Neuronal stem cell (in vitro differentiated cells): Measurements from ENCODE around the gene DLGAP4.

Experiments used
- DNase-seq: peaks from one replicate; pipeline ENCODE4 v3.0.0-alpha.2; 2013; ENCODE audit warnings: low spot score
- H2AFZ ChIP-seq: one replicate; pipeline ENCODE4 v1.6.1; 2013; ENCODE audit warnings: mild to moderate bottlenecking, low read length, inconsistent platforms
- H2AK5ac ChIP-seq: 2 replicates; pipeline ENCODE4 v1.6.1; 2013; ENCODE audit warnings: low read depth, mild to moderate bottlenecking, inconsistent platforms, low read length, moderate library complexity, mixed read lengths
- H2BK120ac ChIP-seq: 2 replicates; pipeline ENCODE4 v1.6.1; 2013; ENCODE audit warnings: low read depth, mild to moderate bottlenecking, inconsistent platforms, low read length, moderate library complexity, mixed read lengths
- H2BK12ac ChIP-seq: one replicate; pipeline ENCODE4 v1.6.1; 2013; ENCODE audit warnings: low read length, inconsistent platforms
- H2BK15ac ChIP-seq: 2 replicates; pipeline ENCODE4 v1.6.1; 2013; ENCODE audit warnings: mild to moderate bottlenecking, low read length, inconsistent platforms, mixed read lengths
- H2BK5ac ChIP-seq: one replicate; pipeline ENCODE4 v1.6.1; 2013; ENCODE audit warnings: inconsistent platforms, mild to moderate bottlenecking, low read length, moderate library complexity
- H3K14ac ChIP-seq: one replicate; pipeline ENCODE4 v1.6.1; 2013; ENCODE audit warnings: low read length, inconsistent platforms
- H3K18ac ChIP-seq: 2 replicates; pipeline ENCODE4 v1.6.1; 2013; ENCODE audit warnings: low read length, inconsistent platforms
- H3K23ac ChIP-seq: 2 replicates; pipeline ENCODE4 v1.6.1; 2013; ENCODE audit warnings: low read depth, mild to moderate bottlenecking, mixed read lengths, low read length, inconsistent platforms; ENCODE audit not compliant: poor library complexity
- H3K27ac ChIP-seq: replicated peaks from 3 replicates; pipeline ENCODE4 v1.5.1; 2013; ENCODE audit warnings: low read length, inconsistent platforms
- H3K27me3 ChIP-seq, 3 experiments: 2 replicates each; pipeline ENCODE4 v1.6.1; 2013; ENCODE audit warnings: low read length in 3 of 3, mild to moderate bottlenecking in 2 of 3, inconsistent platforms in 1 of 3, low read depth in 1 of 3, mixed read lengths in 1 of 3, moderate library complexity in 1 of 3; ENCODE audit not compliant: control insufficient read depth in 3 of 3, insufficient read depth in 3 of 3
- H3K36me3 ChIP-seq, 2 donors: replicated peaks in 1 of 2; 2 replicates each; pipeline ENCODE4 v1.6.1; 2013; ENCODE audit warnings: low read length in 2 of 2; ENCODE audit not compliant: control insufficient read depth in 2 of 2, insufficient read depth in 2 of 2
- H3K4ac ChIP-seq: 2 replicates; pipeline ENCODE4 v1.6.1; 2013; ENCODE audit warnings: inconsistent platforms, mild to moderate bottlenecking, low read length, moderate library complexity
- H3K4me1 ChIP-seq, 2 donors: 1 replicate in 1 of 2; 2 replicates in 1 of 2; pipeline ENCODE4 v1.6.1; 2013; ENCODE audit warnings: low read length in 2 of 2, low read depth in 1 of 2; ENCODE audit not compliant: control insufficient read depth in 2 of 2, insufficient read depth in 1 of 2
- H3K4me2 ChIP-seq: one replicate; pipeline ENCODE4 v1.6.1; 2013; ENCODE audit warnings: mild to moderate bottlenecking, low read length, inconsistent platforms; ENCODE audit not compliant: insufficient read depth, poor library complexity, severe bottlenecking
- H3K4me3 ChIP-seq, 2 donors: 2 replicates each; pipeline ENCODE4 v1.5.1; 2013; ENCODE audit warnings: low read length in 2 of 2, mild to moderate bottlenecking in 2 of 2, inconsistent platforms in 1 of 2, moderate library complexity in 1 of 2
- H3K79me1 ChIP-seq: one replicate; pipeline ENCODE4 v1.6.1; 2013; ENCODE audit warnings: low read depth, mild to moderate bottlenecking, inconsistent platforms, low read length, moderate library complexity
- H3K9ac ChIP-seq: one replicate; pipeline ENCODE4 v1.6.1; 2013; ENCODE audit warnings: mild to moderate bottlenecking, low read depth, low read length, inconsistent platforms; ENCODE audit not compliant: poor library complexity
- H3K9me3 ChIP-seq, 2 donors: replicated peaks in 1 of 2; 2 replicates each; pipeline versions ENCODE3 to v1.6.1; 2013; ENCODE audit warnings: low read length in 2 of 2, mild to moderate bottlenecking in 2 of 2, inconsistent platforms in 1 of 2, low read depth in 1 of 2, mixed read lengths in 1 of 2, moderate library complexity in 1 of 2; ENCODE audit not compliant: control insufficient read depth in 2 of 2, insufficient read depth in 1 of 2
- H4K8ac ChIP-seq: one replicate; pipeline ENCODE4 v1.6.1; 2013; ENCODE audit warnings: low read depth, mild to moderate bottlenecking, inconsistent platforms, low read length, moderate library complexity
- H4K91ac ChIP-seq: one replicate; pipeline ENCODE4 v1.6.1; 2013; ENCODE audit warnings: low read length, low read depth, mild to moderate bottlenecking, inconsistent platforms; ENCODE audit not compliant: poor library complexity
- WGBS, 2 donors: extraction: QIAGEN DNeasy Blood & Tissue Kit; methylation state at CpG; one replicate each; pipeline ENCODE4 v1.1.7; 2013; ENCODE audit warnings: missing lambda C conversion rate in 2 of 2, mixed read lengths in 1 of 2; ENCODE audit not compliant: insufficient read length in 2 of 2, insufficient replicate concordance in 1 of 2; ENCODE audit errors: extremely low coverage in 2 of 2; 5-methylcytosine and 5-hydroxymethylcytosine counted together

DLGAP4 gene

DNA sequence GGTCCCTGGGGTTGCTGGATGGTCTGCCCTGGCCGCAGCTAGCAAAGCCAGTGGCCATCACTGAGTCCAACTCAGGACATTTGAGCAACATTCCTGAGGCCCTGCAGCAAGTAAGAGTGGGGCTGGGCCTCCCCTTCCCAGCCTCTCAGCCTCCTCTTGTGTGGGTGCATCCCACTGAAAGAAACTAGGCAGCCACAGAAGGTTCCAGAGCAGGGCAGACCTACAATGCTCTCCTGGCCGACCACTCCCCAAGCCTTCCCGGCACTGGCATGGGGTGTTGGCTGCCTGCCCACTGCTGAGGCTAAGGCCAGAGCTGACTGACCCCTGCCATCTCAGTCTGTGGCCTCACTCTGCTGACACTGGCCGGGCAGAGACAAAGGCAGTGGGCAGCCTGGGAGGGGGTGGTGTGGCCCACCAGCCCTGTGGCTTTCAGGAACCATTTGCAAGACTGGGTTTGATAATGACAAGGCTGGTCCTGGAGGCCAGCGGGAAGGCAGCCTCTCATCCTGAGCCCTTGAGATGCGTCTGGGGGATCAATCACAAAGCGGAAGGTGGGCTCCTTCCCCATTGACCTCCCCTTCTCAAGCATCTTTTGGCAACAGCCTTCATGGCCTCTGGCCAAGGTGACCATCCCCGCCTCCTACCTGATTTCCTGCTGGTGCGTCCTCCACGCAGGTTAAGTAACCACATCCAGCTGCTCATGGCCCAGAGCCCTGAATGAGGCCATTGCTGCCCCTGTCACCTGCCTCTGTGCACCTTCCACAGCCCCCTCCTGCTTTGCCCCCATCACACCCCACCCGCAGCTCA is 9.6 kb downstream of the DLGAP4 start:
- Histone ChIP-seq H3K4ac (no peak overlapping the region), H3K4me3 (no peak overlapping the region), H4K91ac (no peak overlapping the region), H4K8ac (no peak overlapping the region), H3K18ac (peak overlapping the region; percentile 38), H3K4me1 (peaks cover 0 to 3% of the 10 kb centered on the region in 2 donors), H3K36me3 (no peaks in the 10 kb centered on the region), H3K9me3 (peaks cover 0 to 4% of the 10 kb centered on the region in 2 donors), H2AK5ac (peak overlapping the region; percentile 37), H3K79me1 (peaks cover 4% of the 10 kb centered on the region), H3K14ac (peak overlapping the region; percentile 89), H2AFZ (no peak overlapping the region), H2BK120ac (no peak overlapping the region), H3K4me2 (no peak overlapping the region), H2BK15ac (peak overlapping the region; percentile 1), H3K27ac (no peak overlapping the region), H2BK5ac (peak overlapping the region; percentile 13), H2BK12ac (no peak overlapping the region), H3K23ac (peak overlapping the region; percentile 34), H3K9ac (peak overlapping the region; percentile 55), H3K27me3 (peaks cover 0 to 34% (median 0%) of the 10 kb centered on the region in 3 experiments)
- DNase-seq = no peak
- no CpG with 5 or more reads among the region's 11 CpGs for WGBS, 2 donors

DNA sequence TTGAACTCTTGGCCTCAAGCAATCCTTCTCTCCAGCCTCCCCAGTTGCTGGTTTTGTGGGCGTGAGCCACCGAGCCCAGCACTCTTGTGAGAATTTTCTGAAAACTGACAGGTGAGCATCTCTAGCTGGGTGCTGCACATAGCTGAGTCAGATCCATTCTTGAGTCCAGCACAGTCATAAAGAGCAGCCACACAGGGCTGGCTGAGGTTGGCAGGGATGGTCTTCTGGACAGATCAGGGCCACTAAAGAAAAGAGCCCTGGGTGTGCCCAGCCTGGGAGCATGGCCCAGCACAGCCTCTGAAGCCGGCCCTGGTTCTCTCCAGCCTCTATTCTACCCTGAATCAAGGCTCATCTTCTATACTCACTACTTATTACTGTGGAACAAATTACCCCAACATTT is 11.5 kb downstream of the DLGAP4 start:
- Histone ChIP-seq H2AFZ (no peak overlapping the region), H3K27ac (no peak overlapping the region), H2BK5ac (no peak overlapping the region), H4K91ac (no peak overlapping the region), H3K36me3 (no peaks in the 10 kb centered on the region), H3K4me3 (no peak overlapping the region), H3K4me1 (peaks cover 0 to 3% of the 10 kb centered on the region in 2 donors), H3K9ac (no peak overlapping the region), H2BK12ac (no peak overlapping the region), H3K9me3 (peaks cover 0 to 4% of the 10 kb centered on the region in 2 donors), H3K14ac (no peak overlapping the region), H2BK120ac (no peak overlapping the region), H2BK15ac (no peak overlapping the region), H3K23ac (no peak overlapping the region), H3K4ac (no peak overlapping the region), H3K4me2 (no peak overlapping the region), H2AK5ac (no peak overlapping the region), H3K79me1 (peaks cover 4% of the 10 kb centered on the region), H4K8ac (no peak overlapping the region), H3K18ac (no peak overlapping the region), H3K27me3 (peaks cover 0 to 16% (median 0%) of the 10 kb centered on the region in 3 experiments)
- no peak for DNase-seq
- WGBS, 2 donors = no CpG with 5 or more reads among the region's 3 CpGs

GRCh38 chr20:36318166-36318565 is 12.0 kb downstream of the DLGAP4 start:
- Histone ChIP-seq H3K9me3 (peaks cover 0 to 4% of the 10 kb centered on the region in 2 donors), H3K4me1 (peaks cover 0 to 3% of the 10 kb centered on the region in 2 donors), H4K91ac (no peak overlapping the region), H3K4me3 (no peak overlapping the region), H3K4me2 (no peak overlapping the region), H2AK5ac (no peak overlapping the region), H2AFZ (no peak overlapping the region), H3K36me3 (no peaks in the 10 kb centered on the region), H4K8ac (no peak overlapping the region), H3K27me3 (peaks cover 0 to 11% (median 0%) of the 10 kb centered on the region in 3 experiments), H3K9ac (no peak overlapping the region), H3K23ac (no peak overlapping the region), H2BK12ac (no peak overlapping the region), H2BK120ac (no peak overlapping the region), H2BK15ac (no peak overlapping the region), H3K27ac (no peak overlapping the region), H3K14ac (no peak overlapping the region), H3K18ac (peak overlapping the region; percentile 40), H2BK5ac (no peak overlapping the region), H3K4ac (no peak overlapping the region), H3K79me1 (peaks cover 4% of the 10 kb centered on the region)
- no CpG with 5 or more reads among the region's 3 CpGs for WGBS, 2 donors
- no peak for DNase-seq

GRCh38 chr20:36319356-36320260 is 13.5 kb downstream of the DLGAP4 start:
- peaks cover 0 to 10% (median 0%) of the 10 kb centered on the region in 3 experiments for H3K27me3 ChIP-seq
- H4K8ac ChIP-seq = no peak overlapping the region
- H3K18ac ChIP-seq = peak overlapping the region; percentile 71
- no peaks in the 10 kb centered on the region for H3K36me3 ChIP-seq
- H3K4me3 ChIP-seq = no peak overlapping the region
- no peak overlapping the region for H3K14ac ChIP-seq
- peak overlapping the region; percentile 10 for H2BK5ac ChIP-seq
- peak overlapping the region; percentile 30 for H2BK12ac ChIP-seq
- H3K4me1 ChIP-seq = peaks cover 0 to 3% of the 10 kb centered on the region in 2 donors
- no peak overlapping the region for H3K23ac ChIP-seq
- H2BK15ac ChIP-seq = no peak overlapping the region
- WGBS, 2 donors = no CpG with 5 or more reads among the region's 12 CpGs
- H3K79me1 ChIP-seq = peaks cover 4% of the 10 kb centered on the region
- no peak overlapping the region for H3K9ac ChIP-seq
- H2BK120ac ChIP-seq = no peak overlapping the region
- H3K27ac ChIP-seq = no peak overlapping the region
- no peak overlapping the region for H3K4me2 ChIP-seq
- H4K91ac ChIP-seq = no peak overlapping the region
- H2AK5ac ChIP-seq = peak overlapping the region; percentile 76
- no peak overlapping the region for H2AFZ ChIP-seq
- H3K9me3 ChIP-seq = peaks cover 0 to 4% of the 10 kb centered on the region in 2 donors
- DNase-seq = no peak
- no peak overlapping the region for H3K4ac ChIP-seq
